ENCODE data around the gene SIK1.

SIK1 gene

GRCh38 chr21:43367296-43367695 is 59.6 kb downstream of the SIK1 start:
- H3K4me3 ChIP-seq (ENCODE audit: low read depth, low read length), result no peak overlapping the region
- no peak for TF ChIP-seq CTCF (IDR thresholded peaks at IDR 0.05; ENCODE audit: insufficient read depth, low read depth, low read length, missing control alignments)
- no peak for DNase-seq (ENCODE audit: low read depth)

- no peak for TF ChIP-seq CTCF (IDR thresholded peaks at IDR 0.05; ENCODE audit: insufficient read depth, low read depth, low read length, missing control alignments)
- no peak for DNase-seq (ENCODE audit: low read depth)
- no peak overlapping the region for H3K4me3 ChIP-seq (ENCODE audit: low read depth, low read length)
Measured at GRCh38 chr21:43366656-43367055, 60.3 kb downstream of the SIK1 start.

GRCh38 chr21:43365611-43366426 is 61.1 kb downstream of the SIK1 start:
- TF ChIP-seq CTCF (IDR thresholded peaks at IDR 0.05; ENCODE audit: insufficient read depth, low read depth, low read length, missing control alignments), result no peak
- H3K4me3 ChIP-seq (ENCODE audit: low read depth, low read length), result no peak overlapping the region
- no peak for DNase-seq (ENCODE audit: low read depth)

- DNase-seq (ENCODE audit: low read depth), result no peak
- no peak for TF ChIP-seq CTCF (IDR thresholded peaks at IDR 0.05; ENCODE audit: insufficient read depth, low read depth, low read length, missing control alignments)
- no peak overlapping the region for H3K4me3 ChIP-seq (ENCODE audit: low read depth, low read length)
Measured at GRCh38 chr21:43364851-43365424, 62.0 kb downstream of the SIK1 start.
